ENCODE data around the gene PEX14. TPM values are rescaled to one million over a fixed set of nuclear protein-coding genes. Genes with fewer than 3 reads are reported as not detected.

The PEX14 gene
- total and polyA plus RNA-seq, 11 donors = 14.9 to 28.7 (median 20.4) TPM

DNA sequence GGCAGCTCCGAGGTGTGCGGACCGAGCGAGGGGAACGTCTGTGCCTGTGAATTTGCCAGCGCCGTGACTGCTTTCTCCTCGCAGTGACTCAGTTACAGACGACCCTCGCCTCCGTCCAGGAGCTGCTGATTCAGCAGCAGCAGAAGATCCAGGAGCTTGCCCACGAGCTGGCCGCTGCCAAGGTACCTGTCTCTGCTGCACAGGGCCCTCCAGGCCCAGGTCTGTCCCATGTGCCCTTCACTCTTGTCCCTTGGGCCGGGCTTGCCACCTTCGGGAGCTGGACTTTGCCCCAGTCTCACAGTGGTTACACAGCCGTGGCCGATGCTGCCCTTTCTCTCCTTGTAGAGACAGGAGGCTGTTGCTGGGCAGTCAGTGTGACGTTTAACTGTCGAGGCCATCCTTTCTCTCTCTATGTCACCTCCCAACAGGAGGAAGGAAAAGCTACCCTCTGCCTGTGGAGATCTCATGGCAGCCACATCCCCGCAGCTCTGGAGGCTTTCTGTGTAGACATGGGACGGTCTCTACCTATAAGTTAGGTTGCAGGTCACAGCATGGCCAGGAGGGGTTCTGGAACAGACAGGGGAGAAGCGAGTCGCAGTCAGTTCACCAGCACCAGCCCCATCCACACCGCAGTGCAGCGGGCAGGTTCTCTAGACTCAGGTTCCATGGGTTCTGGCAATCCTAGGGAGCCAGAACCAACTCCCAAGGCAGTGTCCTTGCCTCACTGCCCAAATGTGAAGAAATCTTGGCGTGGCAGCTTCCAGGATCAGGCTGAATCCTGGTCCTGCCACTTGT, 149.7 kb downstream of the PEX14 start:
- no peaks in the 10 kb centered on the region for H3K27me3 ChIP-seq
- peak in 1 of 5 donors; percentile 55 for DNase-seq
- no peaks in the 10 kb centered on the region for H3K9me3 ChIP-seq
- peaks cover 0 to 13% (median 9%) of the 10 kb centered on the region in 12 donors for H3K4me1 ChIP-seq
- TF ChIP-seq, protein P1, sequence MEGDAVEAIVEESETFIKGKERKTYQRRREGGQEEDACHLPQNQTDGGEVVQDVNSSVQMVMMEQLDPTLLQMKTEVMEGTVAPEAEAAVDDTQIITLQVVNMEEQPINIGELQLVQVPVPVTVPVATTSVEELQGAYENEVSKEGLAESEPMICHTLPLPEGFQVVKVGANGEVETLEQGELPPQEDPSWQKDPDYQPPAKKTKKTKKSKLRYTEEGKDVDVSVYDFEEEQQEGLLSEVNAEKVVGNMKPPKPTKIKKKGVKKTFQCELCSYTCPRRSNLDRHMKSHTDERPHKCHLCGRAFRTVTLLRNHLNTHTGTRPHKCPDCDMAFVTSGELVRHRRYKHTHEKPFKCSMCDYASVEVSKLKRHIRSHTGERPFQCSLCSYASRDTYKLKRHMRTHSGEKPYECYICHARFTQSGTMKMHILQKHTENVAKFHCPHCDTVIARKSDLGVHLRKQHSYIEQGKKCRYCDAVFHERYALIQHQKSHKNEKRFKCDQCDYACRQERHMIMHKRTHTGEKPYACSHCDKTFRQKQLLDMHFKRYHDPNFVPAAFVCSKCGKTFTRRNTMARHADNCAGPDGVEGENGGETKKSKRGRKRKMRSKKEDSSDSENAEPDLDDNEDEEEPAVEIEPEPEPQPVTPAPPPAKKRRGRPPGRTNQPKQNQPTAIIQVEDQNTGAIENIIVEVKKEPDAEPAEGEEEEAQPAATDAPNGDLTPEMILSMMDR (IDR thresholded peaks at IDR 0.05) = no peak
- no peak for TF ChIP-seq POLR2A (IDR thresholded peaks at IDR 0.05)
- H3K27ac ChIP-seq = no peak overlapping the region
- 93 to 96% (median 95%) methylated on average over 22 to 26 of the region's 26 CpGs for WGBS, 4 donors
- peaks cover 0 to 35% (median 27%) of the 10 kb centered on the region in 9 donors for H3K36me3 ChIP-seq
- no peak overlapping the region for H3K4me3 ChIP-seq
- no peak for ATAC-seq
- intact Hi-C loops (cut with DNase I) = loop anchor here in 1 of 10 donors (10.0 kb wide), 1 partner anchor 240 kb away; no protein-coding TSS in a partner anchor

DNA sequence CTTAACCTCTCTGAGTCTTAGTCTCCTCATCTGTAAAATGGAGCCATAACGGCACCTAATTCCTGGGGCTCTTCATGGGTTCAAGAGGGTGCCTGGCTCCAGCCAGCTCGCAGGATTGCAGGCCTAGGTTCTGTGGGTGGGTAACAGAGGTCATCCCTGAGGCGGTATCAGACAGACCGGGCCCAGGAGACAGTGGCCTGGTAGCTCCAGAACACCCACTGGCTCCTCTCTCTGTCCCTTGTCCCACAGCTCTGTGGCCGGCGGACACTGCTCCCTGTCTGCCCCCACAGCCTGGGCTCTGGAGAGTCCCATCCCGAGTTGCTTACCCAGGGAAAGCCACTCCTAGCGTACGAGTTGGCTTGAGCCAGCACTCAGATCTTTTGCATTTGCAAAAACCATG, 150.3 kb downstream of the PEX14 start:
- no peaks in the 10 kb centered on the region for H3K27me3 ChIP-seq
- DNase-seq = peak in 1 of 5 donors; percentile 27
- H3K36me3 ChIP-seq = peaks cover 0 to 35% (median 28%) of the 10 kb centered on the region in 9 donors
- intact Hi-C loops (cut with DNase I) = loop anchor here in 1 of 10 donors (10.0 kb wide), 1 partner anchor 240 kb away; no protein-coding TSS in a partner anchor
- WGBS, 4 donors = 90 to 95% (median 94%) methylated on average over 6 to 9 of the region's 9 CpGs
- no peaks in the 10 kb centered on the region for H3K9me3 ChIP-seq
- ATAC-seq = no peak
- TF ChIP-seq, protein P1 (IDR thresholded peaks at IDR 0.05) = no peak
- no peak for TF ChIP-seq POLR2A (IDR thresholded peaks at IDR 0.05)
- H3K4me1 ChIP-seq = peaks cover 0 to 13% (median 9%) of the 10 kb centered on the region in 12 donors
- no peak overlapping the region for H3K4me3 ChIP-seq
- no peak overlapping the region for H3K27ac ChIP-seq

DNA sequence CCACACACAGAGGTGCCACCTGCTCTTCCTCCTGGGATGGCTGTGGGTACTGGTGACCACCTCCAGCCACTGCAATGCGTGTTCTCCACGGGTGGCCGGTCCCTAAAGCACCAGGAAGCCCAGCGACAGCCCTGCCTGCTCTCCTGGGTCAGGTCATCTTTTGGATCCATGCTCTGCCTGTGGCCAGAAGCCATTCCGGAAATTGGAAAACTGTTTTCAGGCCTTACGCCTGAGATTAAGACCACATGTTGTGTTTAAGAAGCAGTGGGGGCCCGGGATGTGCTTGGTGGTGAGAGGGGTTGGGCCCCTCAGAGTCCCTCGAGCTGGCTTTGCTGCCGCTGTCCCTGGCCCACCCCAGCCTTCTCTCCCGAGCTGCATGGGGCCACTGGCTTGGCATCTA, 150.8 kb downstream of the PEX14 start:
- ATAC-seq (no peak), DNase-seq (peak in 1 of 5 donors; percentile 33)
- TF ChIP-seq, protein P1 (IDR thresholded peaks at IDR 0.05) = no peak
- TF ChIP-seq POLR2A (IDR thresholded peaks at IDR 0.05) = no peak
- Histone ChIP-seq H3K9me3 (no peaks in the 10 kb centered on the region), H3K4me1 (peaks cover 0 to 13% (median 9%) of the 10 kb centered on the region in 12 donors), H3K36me3 (peaks cover 0 to 35% (median 28%) of the 10 kb centered on the region in 9 donors), H3K4me3 (no peak overlapping the region), H3K27me3 (no peaks in the 10 kb centered on the region), H3K27ac (no peak overlapping the region)
- intact Hi-C loops (cut with DNase I) = loop anchor here in 1 of 10 donors (10.0 kb wide), 1 partner anchor 239 kb away; no protein-coding TSS in a partner anchor
- WGBS, 4 donors = 86 to 91% (median 90%) methylated on average over 10 of the region's 10 CpGs

DNA sequence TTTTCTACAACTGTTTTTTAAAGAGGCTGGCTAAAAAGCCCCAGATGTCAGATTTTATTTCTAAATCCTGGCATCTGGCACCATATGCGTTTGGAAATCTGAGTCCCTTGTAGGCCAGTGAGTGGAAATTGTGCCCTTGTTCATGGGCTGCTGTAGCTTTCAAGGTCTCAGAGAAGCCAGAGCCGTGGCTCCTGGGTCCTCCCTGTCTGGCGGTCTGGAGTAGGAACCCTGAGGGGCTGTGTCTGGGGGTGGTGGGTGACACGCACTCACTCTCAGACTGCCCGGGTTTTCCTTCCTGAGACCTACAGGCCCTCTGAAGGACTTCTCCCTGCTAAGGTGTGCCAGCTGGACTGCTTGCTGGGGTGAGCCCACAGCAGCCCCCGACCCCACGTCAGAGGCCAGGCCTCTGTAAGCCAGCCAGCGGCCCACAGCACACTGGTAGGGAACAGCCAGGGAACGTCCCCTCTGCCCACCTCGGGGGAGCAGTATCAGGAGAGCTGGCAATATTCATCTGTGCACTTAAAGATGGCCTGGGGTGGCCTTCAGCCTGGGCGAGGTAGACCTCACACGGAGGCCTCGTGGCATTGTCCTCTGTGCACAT, 151.5 kb downstream of the PEX14 start:
- Histone ChIP-seq H3K9me3 (no peaks in the 10 kb centered on the region), H3K36me3 (peaks cover 0 to 40% (median 28%) of the 10 kb centered on the region in 9 donors), H3K4me1 (peaks cover 0 to 13% (median 9%) of the 10 kb centered on the region in 12 donors), H3K4me3 (no peak overlapping the region), H3K27ac (no peak overlapping the region), H3K27me3 (no peaks in the 10 kb centered on the region)
- ATAC-seq = no peak
- 92 to 95% (median 94%) methylated on average over 9 to 13 of the region's 13 CpGs for WGBS, 4 donors
- DNase-seq = peak in 1 of 5 donors; percentile 32
- intact Hi-C loops (cut with DNase I) = loop anchor here in 1 of 10 donors (10.0 kb wide), 1 partner anchor 239 kb away; no protein-coding TSS in a partner anchor
- TF ChIP-seq, protein P1 (IDR thresholded peaks at IDR 0.05) = no peak
- TF ChIP-seq POLR2A (IDR thresholded peaks at IDR 0.05) = no peak

Measured in heart left ventricle (tissue), 16 donors.